CD14-positive monocyte (primary cell): ENCODE measurements around the gene OR4C3. TPM values are rescaled to one million over a fixed set of nuclear protein-coding genes. Genes with fewer than 3 reads are reported as not detected.
"Not testable (repeated sequence)": the region's sequence is repeated elsewhere in the genome, so short reads cannot be mapped to it uniquely, and the experiment has no call there.

ENCODE experiments used
- DNase-seq, 3 donors: peaks; one replicate each; pipeline ENCODE4 v3.0.0-alpha.2; 2011 to 2022
- H2AFZ ChIP-seq: 2 replicates; pipeline ENCODE4 v1.6.0; 2012; ENCODE audit warnings: mild to moderate bottlenecking, low read depth, low read length, inconsistent platforms; ENCODE audit not compliant: insufficient read depth, poor library complexity, severe bottlenecking
- H3K27ac ChIP-seq, 2 donors: 1 replicate in 1 of 2; 2 replicates in 1 of 2; pipeline ENCODE4 v1.5.1; 2012 to 2013; ENCODE audit warnings: low read length in 2 of 2, control low read depth in 1 of 2, inconsistent platforms in 1 of 2, low read depth in 1 of 2, mild to moderate bottlenecking in 1 of 2
- H3K27me3 ChIP-seq, 2 donors: one replicate each; pipeline versions ENCODE4 v1.6.0 to v1.6.1; 2011 to 2013; ENCODE audit warnings: low read length in 2 of 2; ENCODE audit not compliant: control insufficient read depth in 2 of 2, insufficient read depth in 2 of 2
- H3K36me3 ChIP-seq, 2 donors: replicated peaks in 1 of 2; 1 replicate in 1 of 2; 2 replicates in 1 of 2; pipeline versions ENCODE4 v1.5.1 to v1.6.1; 2012 to 2013; ENCODE audit warnings: low read length in 2 of 2, control low read depth in 1 of 2, inconsistent platforms in 1 of 2, mild to moderate bottlenecking in 1 of 2; ENCODE audit not compliant: insufficient read depth in 2 of 2, control insufficient read depth in 1 of 2
- H3K4me1 ChIP-seq, 2 donors: 1 replicate in 1 of 2; 2 replicates in 1 of 2; pipeline versions ENCODE4 v1.5.1 to v1.6.1; 2012 to 2013; ENCODE audit warnings: low read length in 2 of 2, control low read depth in 1 of 2, inconsistent platforms in 1 of 2, mild to moderate bottlenecking in 1 of 2, moderate library complexity in 1 of 2; ENCODE audit not compliant: insufficient read depth in 2 of 2, control insufficient read depth in 1 of 2
- H3K4me2 ChIP-seq: replicated peaks from 2 replicates; pipeline ENCODE3; 2012; ENCODE audit warnings: low read length, moderate library complexity, mild to moderate bottlenecking; ENCODE audit not compliant: poor library complexity, severe bottlenecking; ENCODE audit errors: extremely low read depth
- H3K4me3 ChIP-seq, 3 experiments: fragments of 200-600 bp in 1 of 3; sonication (generic) in 1 of 3; replicated peaks in 1 of 3; 1 replicate in 2 of 3; 2 replicates in 1 of 3; pipeline ENCODE4 v1.5.1; 2011 to 2013; ENCODE audit warnings: low read length in 3 of 3, mild to moderate bottlenecking in 3 of 3, control low read depth in 2 of 3, low read depth in 2 of 3, inconsistent platforms in 1 of 3, moderate library complexity in 1 of 3
- H3K79me2 ChIP-seq: 2 replicates; pipeline ENCODE4 v1.6.0; 2012; ENCODE audit warnings: mild to moderate bottlenecking, control low read depth, inconsistent platforms, low read length, moderate library complexity; ENCODE audit not compliant: insufficient read depth
- H3K9ac ChIP-seq: 2 replicates; pipeline ENCODE4 v1.6.0; 2017; ENCODE audit warnings: low read length, mild to moderate bottlenecking; ENCODE audit not compliant: insufficient read depth, poor library complexity, severe bottlenecking
- H3K9me3 ChIP-seq, 2 donors: replicated peaks in 1 of 2; 1 replicate in 1 of 2; 2 replicates in 1 of 2; pipeline versions ENCODE4 v1.5.1 to v1.6.1; 2012 to 2013; ENCODE audit warnings: low read length in 2 of 2, control low read depth in 1 of 2; ENCODE audit not compliant: control insufficient read depth in 1 of 2, insufficient read depth in 1 of 2
- H4K20me1 ChIP-seq: 2 replicates; pipeline ENCODE4 v1.6.0; 2012; ENCODE audit warnings: mild to moderate bottlenecking, low read length, control low read depth, moderate library complexity; ENCODE audit not compliant: insufficient read depth
- H3K27ac Mint-ChIP-seq, 7 donors: one replicate each; pipeline ENCODE4 v1.8.0; 2020; ENCODE audit warnings: mild to moderate bottlenecking in 7 of 7, mixed read lengths in 7 of 7, moderate library complexity in 6 of 7, inconsistent platforms in 2 of 7
- H3K27me3 Mint-ChIP-seq, 3 donors: one replicate each; pipeline ENCODE4 v1.8.0; 2021 to 2022; ENCODE audit warnings: low read depth in 3 of 3, mild to moderate bottlenecking in 3 of 3, mixed read lengths in 3 of 3, moderate library complexity in 3 of 3, inconsistent platforms in 1 of 3
- H3K36me3 Mint-ChIP-seq, 2 donors: one replicate each; pipeline ENCODE4 v1.8.0; 2020; ENCODE audit warnings: mixed read lengths in 2 of 2, inconsistent platforms in 1 of 2, mild to moderate bottlenecking in 1 of 2
- H3K4me1 Mint-ChIP-seq: one replicate; pipeline ENCODE4 v1.8.0; 2020; ENCODE audit warnings: mild to moderate bottlenecking, mixed read lengths
- H3K4me3 Mint-ChIP-seq, 2 donors: one replicate each; pipeline ENCODE4 v1.8.0; 2020; ENCODE audit warnings: mild to moderate bottlenecking in 2 of 2, mixed read lengths in 2 of 2, moderate library complexity in 1 of 2
- H3K9me3 Mint-ChIP-seq, 7 donors: one replicate each; pipeline ENCODE4 v1.8.0; 2020 to 2022; ENCODE audit warnings: mixed read lengths in 7 of 7, mild to moderate bottlenecking in 6 of 7, moderate library complexity in 6 of 7, inconsistent platforms in 2 of 7
- WGBS: methylation state at CpG from one replicate; pipeline ENCODE4 v1.1.5; 2013; ENCODE audit warnings: missing lambda C conversion rate; ENCODE audit not compliant: insufficient coverage; 5-methylcytosine and 5-hydroxymethylcytosine counted together
- intact Hi-C, 2 donors: fragments of 100-400 bp; cut with micrococcal nuclease; formaldehyde crosslinking; loops; one replicate each; pipeline versions ENCODE4 v1.15.0 to v1.15.1; 2023
- polyA plus RNA-seq, 3 donors: library from polyadenylated mRNA; depleted of rRNA in 1 of 3; unstranded in 2 of 3; stranded (reverse) in 1 of 3; fragments of 300-500 nt in 2 of 3; fragments of >200 nt in 1 of 3; fragmentation: Illumina TruSeq in 2 of 3; gene quantifications; 1 replicate in 2 of 3; 2 replicates in 1 of 3; pipeline ENCODE4 v1.2.3, GENCODE V29; 2012 to 2021
- TF ChIP-seq, protein P1 (sequence below): fragments of 200-600 bp; IDR thresholded peaks from one replicate; pipeline ENCODE4 v1.8.0; 2022; ENCODE audit warnings: antibody characterized with exemption, mild to moderate bottlenecking

OR4C3 gene
- polyA plus RNA-seq, 3 donors: not detected

DNA sequence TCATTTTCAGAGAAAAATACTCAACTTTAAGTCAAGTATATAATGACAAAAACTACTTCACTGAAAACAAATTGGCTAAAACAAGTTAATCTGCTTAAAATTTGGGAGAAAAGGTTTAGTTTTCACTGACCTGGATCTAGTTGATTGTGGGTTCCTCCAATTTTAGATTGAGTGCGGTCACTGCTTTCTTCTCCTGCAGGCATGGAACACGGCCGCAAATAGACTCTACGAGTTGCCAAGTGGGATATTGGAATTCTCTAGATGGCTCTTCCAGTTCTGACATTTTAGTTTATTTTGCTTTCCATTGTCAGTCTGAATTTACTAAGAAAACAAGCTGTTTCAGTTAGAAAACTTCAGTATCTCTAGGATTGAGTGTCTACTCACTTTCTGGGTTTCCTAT lies 29.3 kb downstream of the OR4C3 start:
- H3K9me3 ChIP-seq: peaks cover 13 to 14% of the 10 kb centered on the region in 2 donors
- H3K4me1 ChIP-seq: no peaks in the 10 kb centered on the region
- H2AFZ ChIP-seq: no peak overlapping the region
- WGBS: 100% methylated on average over 1 of the region's 4 CpGs
- no peaks in the 10 kb centered on the region for H3K36me3 Mint-ChIP-seq
- H3K27ac ChIP-seq: no peak overlapping the region
- H3K9me3 Mint-ChIP-seq: peaks cover 9 to 25% (median 20%) of the 10 kb centered on the region in 7 donors
- H3K4me2 ChIP-seq: no peak overlapping the region
- DNase-seq: no peak
- no peaks in the 10 kb centered on the region for H4K20me1 ChIP-seq
- intact Hi-C loops: no loop called here
- no peak overlapping the region for H3K27ac Mint-ChIP-seq
- no peak overlapping the region for H3K4me3 Mint-ChIP-seq
- H3K9ac ChIP-seq: no peak overlapping the region
- no peaks in the 10 kb centered on the region for H3K79me2 ChIP-seq
- no peak overlapping the region for H3K4me3 ChIP-seq
- no peaks in the 10 kb centered on the region for H3K27me3 ChIP-seq
- H3K36me3 ChIP-seq: no peaks in the 10 kb centered on the region
- H3K4me1 Mint-ChIP-seq: no peaks in the 10 kb centered on the region
- TF ChIP-seq, protein P1, sequence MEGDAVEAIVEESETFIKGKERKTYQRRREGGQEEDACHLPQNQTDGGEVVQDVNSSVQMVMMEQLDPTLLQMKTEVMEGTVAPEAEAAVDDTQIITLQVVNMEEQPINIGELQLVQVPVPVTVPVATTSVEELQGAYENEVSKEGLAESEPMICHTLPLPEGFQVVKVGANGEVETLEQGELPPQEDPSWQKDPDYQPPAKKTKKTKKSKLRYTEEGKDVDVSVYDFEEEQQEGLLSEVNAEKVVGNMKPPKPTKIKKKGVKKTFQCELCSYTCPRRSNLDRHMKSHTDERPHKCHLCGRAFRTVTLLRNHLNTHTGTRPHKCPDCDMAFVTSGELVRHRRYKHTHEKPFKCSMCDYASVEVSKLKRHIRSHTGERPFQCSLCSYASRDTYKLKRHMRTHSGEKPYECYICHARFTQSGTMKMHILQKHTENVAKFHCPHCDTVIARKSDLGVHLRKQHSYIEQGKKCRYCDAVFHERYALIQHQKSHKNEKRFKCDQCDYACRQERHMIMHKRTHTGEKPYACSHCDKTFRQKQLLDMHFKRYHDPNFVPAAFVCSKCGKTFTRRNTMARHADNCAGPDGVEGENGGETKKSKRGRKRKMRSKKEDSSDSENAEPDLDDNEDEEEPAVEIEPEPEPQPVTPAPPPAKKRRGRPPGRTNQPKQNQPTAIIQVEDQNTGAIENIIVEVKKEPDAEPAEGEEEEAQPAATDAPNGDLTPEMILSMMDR: no peak
- no peaks in the 10 kb centered on the region for H3K27me3 Mint-ChIP-seq

DNA sequence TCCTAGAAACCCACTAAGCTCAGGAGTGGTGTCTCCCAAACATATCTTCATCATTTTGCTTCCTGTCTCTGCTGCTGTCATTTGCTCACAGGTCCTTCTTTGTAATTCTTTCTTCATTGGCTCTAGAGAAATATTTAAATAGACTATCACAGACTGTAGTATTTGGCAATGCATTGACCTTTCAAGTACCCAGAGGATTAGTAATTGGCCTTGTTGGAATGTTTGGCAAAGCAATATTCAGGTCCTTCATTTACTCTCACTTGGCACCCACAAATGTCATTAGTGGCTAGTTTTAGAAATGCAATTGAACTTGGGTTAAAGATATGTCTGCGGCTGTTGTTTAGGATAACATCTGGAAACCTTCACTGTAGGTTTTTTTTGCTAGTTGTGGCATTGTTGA lies 30.0 kb downstream of the OR4C3 start:
- Mint-ChIP-seq H3K36me3 (no peaks in the 10 kb centered on the region), H3K4me1 (no peaks in the 10 kb centered on the region), H3K27me3 (no peaks in the 10 kb centered on the region), H3K9me3 (peaks cover 9 to 26% (median 17%) of the 10 kb centered on the region in 7 donors), H3K27ac (no peak overlapping the region), H3K4me3 (no peak overlapping the region)
- Histone ChIP-seq H4K20me1 (no peaks in the 10 kb centered on the region), H2AFZ (no peak overlapping the region), H3K27me3 (no peaks in the 10 kb centered on the region), H3K36me3 (no peaks in the 10 kb centered on the region), H3K4me2 (no peak overlapping the region), H3K79me2 (no peaks in the 10 kb centered on the region), H3K9ac (no peak overlapping the region), H3K9me3 (peaks cover 13 to 14% of the 10 kb centered on the region in 2 donors), H3K4me1 (no peaks in the 10 kb centered on the region), H3K4me3 (no peak overlapping the region), H3K27ac (no peak overlapping the region)
- intact Hi-C loops: no loop called here
- WGBS: no CpG with 5 or more reads among the region's 1 CpG
- TF ChIP-seq, protein P1: no peak
- no peak for DNase-seq

DNA sequence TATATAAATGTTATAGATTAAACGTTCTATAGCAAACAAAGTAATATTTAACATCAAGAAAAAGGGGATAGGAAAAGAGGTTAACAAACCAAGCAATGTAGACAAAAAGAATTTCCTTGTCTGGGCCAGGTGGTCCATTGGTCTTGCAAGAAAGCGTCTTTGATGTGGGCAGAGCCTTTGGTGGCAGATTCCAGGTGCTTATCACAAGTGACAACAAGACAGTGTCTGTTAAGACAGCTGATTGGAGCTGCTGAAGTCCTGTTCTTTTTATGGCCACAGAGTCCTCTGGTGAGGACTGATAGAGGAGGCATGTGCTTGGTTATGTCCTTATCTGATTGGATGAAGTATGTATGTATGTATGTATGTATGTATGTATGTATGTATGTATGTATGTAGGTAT lies 36.6 kb downstream of the OR4C3 start:
- H3K27ac ChIP-seq, H3K4me3 ChIP-seq, H3K36me3 Mint-ChIP-seq, H3K4me1 Mint-ChIP-seq, DNase-seq, H3K27ac Mint-ChIP-seq, H3K9ac ChIP-seq, H4K20me1 ChIP-seq, H3K27me3 Mint-ChIP-seq, H3K4me2 ChIP-seq, intact Hi-C loops, H3K36me3 ChIP-seq, H3K4me1 ChIP-seq, H3K79me2 ChIP-seq, H2AFZ ChIP-seq, H3K27me3 ChIP-seq, H3K4me3 Mint-ChIP-seq: not testable (repeated sequence)
- WGBS: 90% methylated on average over 1 of the region's 2 CpGs
- peaks cover 6 to 16% (median 13%) of the 10 kb centered on the region in 7 donors for H3K9me3 Mint-ChIP-seq
- peaks cover 1 to 13% of the 10 kb centered on the region in 2 donors for H3K9me3 ChIP-seq
